B cell (primary cell): ENCODE results near the gene CD8A.

ENCODE experiments used
- CTCF ChIP-seq: fragments of 200-600 bp; IDR thresholded peaks from one replicate; pipeline ENCODE4 v1.8.0; 2022; ENCODE audit warnings: antibody characterized with exemption, mild to moderate bottlenecking
- EZH2 ChIP-seq: IDR thresholded peaks from 2 replicates; pipeline ENCODE4 v1.6.1; 2012; ENCODE audit warnings: borderline replicate concordance, low read depth, mild to moderate bottlenecking, moderate library complexity, low read length; ENCODE audit not compliant: insufficient read depth, poor library complexity, severe bottlenecking

GRCh38 chr2:86744152-86744551 lies 46.6 kb downstream of the CD8A start:
- TF ChIP-seq CTCF (no peak), EZH2 (no peak)
